AG09309 (cell line): ENCODE measurements around the gene MTMR11.
"Not testable (repeated sequence)": the region's sequence is repeated elsewhere in the genome, so short reads cannot be mapped to it uniquely, and the experiment has no call there.

ENCODE experiments used
- DNase-seq: peaks from one replicate; pipeline ENCODE4 v3.0.0-alpha.2; 2010; ENCODE audit warnings: low read depth
- H3K4me3 ChIP-seq: 2 replicates; pipeline ENCODE4 v1.5.1; 2011; ENCODE audit warnings: mild to moderate bottlenecking, low read depth, low read length, moderate library complexity; ENCODE audit not compliant: control insufficient read depth
- TF ChIP-seq, protein P1 (sequence below): IDR thresholded peaks from 2 replicates; pipeline ENCODE4 v1.5.1; 2011; ENCODE audit warnings: mild to moderate bottlenecking, low read depth, low read length, inconsistent platforms; ENCODE audit not compliant: insufficient read depth, control insufficient read depth; ENCODE audit errors: missing control alignments

The MTMR11 gene

DNA sequence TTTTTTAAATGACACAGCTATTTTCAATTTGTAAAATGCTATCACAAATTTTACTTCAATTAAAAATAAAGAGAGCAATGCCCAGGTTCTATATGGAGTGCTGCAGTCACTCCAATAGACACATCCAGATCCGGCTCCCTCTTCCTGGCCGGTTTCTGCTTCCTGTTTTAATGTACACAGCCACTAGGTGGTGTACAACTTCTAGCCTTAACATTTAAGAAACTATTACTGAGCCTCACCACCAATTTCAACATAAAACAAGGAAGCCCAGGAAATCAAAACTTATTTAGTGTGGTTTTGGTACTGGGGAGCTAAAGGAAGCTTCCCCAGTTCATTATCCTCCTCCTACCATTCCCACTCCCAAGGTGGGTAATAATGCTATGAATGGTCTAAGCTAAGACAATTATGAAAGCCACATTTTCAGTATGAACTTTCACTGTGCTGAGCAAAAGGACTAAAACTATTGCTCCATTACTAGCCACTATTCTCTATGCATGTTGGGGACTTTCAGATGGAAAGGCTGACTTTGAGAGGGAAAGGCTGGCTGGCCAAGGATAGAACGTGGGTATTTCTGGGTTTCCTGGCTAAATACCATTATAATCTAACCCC lies 25.5 kb upstream of the MTMR11 start:
- H3K4me3 ChIP-seq: no peak overlapping the region

DNA sequence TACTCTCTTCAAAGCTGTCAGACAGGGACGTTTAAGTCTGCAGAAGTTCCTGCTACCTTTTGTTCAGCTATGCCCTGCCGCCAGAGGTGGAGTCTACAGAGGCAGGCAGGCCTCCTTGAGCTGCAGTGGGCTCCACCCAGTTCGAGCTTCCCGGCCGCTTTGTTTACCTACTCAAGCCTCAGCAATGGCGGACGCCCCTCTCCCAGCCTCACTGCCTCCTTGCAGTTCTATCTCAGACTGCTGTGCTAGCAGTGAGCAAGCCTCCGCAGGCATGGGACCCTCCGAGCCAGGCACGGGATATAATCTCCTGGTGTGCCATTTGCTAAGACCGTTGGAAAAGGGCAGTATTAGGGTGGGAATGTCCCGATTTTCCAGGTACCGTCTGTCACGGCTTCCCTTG lies 20.9 kb upstream of the MTMR11 start:
- not testable (repeated sequence) for H3K4me3 ChIP-seq, DNase-seq

More for the DNA sequence above, 25.5 kb upstream of the MTMR11 start:
- DNase-seq: peak; percentile 61
- TF ChIP-seq, protein P1, sequence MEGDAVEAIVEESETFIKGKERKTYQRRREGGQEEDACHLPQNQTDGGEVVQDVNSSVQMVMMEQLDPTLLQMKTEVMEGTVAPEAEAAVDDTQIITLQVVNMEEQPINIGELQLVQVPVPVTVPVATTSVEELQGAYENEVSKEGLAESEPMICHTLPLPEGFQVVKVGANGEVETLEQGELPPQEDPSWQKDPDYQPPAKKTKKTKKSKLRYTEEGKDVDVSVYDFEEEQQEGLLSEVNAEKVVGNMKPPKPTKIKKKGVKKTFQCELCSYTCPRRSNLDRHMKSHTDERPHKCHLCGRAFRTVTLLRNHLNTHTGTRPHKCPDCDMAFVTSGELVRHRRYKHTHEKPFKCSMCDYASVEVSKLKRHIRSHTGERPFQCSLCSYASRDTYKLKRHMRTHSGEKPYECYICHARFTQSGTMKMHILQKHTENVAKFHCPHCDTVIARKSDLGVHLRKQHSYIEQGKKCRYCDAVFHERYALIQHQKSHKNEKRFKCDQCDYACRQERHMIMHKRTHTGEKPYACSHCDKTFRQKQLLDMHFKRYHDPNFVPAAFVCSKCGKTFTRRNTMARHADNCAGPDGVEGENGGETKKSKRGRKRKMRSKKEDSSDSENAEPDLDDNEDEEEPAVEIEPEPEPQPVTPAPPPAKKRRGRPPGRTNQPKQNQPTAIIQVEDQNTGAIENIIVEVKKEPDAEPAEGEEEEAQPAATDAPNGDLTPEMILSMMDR: peak; percentile 67

DNA sequence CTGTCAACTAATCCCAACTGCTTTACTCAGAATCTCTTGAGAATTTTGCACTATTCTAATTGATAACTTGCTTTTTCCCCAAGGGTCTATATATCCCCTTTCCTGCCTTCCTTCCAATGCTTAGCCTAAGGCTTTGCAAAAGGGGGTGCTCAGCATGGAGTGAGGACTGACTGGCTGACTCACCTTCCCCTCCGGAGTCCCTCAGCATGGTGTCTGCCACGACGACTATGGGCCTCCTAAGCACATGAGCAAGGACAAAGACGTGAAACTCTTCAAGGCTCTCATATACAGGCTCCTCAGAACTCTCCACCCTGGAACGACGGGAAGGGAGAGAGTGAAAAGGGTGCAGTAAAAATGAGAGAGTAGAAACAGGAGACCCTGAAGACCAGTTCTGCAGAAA lies 13.2 kb upstream of the MTMR11 start:
- no peak overlapping the region for H3K4me3 ChIP-seq
- DNase-seq: no peak
- TF ChIP-seq, protein P1: no peak

- TF ChIP-seq, protein P1: no peak
- no peak for DNase-seq
Measured at GRCh38 chr1:149945206-149945605, 8.5 kb upstream of the MTMR11 start.

GRCh38 chr1:149942885-149943284 lies 6.2 kb upstream of the MTMR11 start:
- TF ChIP-seq, protein P1: no peak
- no peak overlapping the region for H3K4me3 ChIP-seq
- no peak for DNase-seq

More at GRCh38 chr1:149945206-149945605, 8.5 kb upstream of the MTMR11 start:
- no peak overlapping the region for H3K4me3 ChIP-seq

DNA sequence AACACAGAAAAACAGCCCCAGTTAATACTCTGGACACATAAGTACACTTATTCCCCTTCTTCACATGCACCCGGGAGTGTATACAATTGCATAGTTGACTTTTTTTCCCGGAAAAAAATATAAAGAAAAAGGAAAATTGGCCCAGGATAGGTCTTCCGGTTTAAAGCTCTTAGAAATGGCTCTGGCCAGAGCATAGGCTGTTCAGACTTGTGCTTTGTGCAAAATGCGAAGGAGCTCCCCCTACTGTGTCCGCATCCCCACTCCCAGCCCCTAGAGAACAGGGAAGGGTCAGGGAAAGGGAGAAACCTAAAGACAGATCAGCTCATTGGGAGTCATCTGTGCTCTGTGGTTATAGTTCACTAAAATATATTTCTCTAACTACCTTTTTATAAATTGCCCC lies 5.5 kb upstream of the MTMR11 start:
- no peak for DNase-seq
- TF ChIP-seq, protein P1: peak; percentile 20
- H3K4me3 ChIP-seq: no peak overlapping the region

DNA sequence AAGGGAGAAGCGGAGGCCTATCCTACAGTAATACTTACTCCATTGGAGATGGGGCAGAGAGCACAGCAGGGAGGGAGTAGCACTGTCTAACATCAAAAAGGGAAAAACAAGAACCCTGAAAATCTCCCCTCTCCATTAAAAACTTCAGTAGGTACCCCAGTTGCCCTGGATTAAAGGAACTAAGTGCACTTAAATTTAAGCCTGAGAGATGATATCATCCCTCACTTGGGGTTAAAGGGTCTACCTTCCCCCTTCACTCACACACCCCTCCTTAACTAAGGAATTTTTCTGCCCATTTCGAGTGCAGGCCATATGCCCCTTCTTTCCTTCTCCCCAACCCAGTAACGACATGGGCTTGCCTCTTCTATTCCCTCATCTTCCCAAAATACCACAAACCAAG lies 3.7 kb upstream of the MTMR11 start:
- TF ChIP-seq, protein P1: no peak
- DNase-seq: no peak
- H3K4me3 ChIP-seq: no peak overlapping the region

- H3K4me3 ChIP-seq: peak overlapping the region; percentile 37
- not testable (repeated sequence) for DNase-seq
Measured at GRCh38 chr1:149938668-149939003, 2.0 kb upstream of the MTMR11 start.
